Osteocyte (in vitro differentiated cells): ENCODE results near the gene GM2A. TPM values are rescaled to one million over a fixed set of nuclear protein-coding genes. Genes with fewer than 3 reads are reported as not detected.
"Not testable (repeated sequence)": the region's sequence is repeated elsewhere in the genome, so short reads cannot be mapped to it uniquely, and the experiment has no call there.

Experiments used
- DNase-seq: peaks from one replicate; pipeline ENCODE4 v3.0.0; 2021; ENCODE audit warnings: mixed read lengths; ENCODE audit not compliant: unreplicated experiment; ENCODE audit errors: extremely low spot score
- H3K27ac Mint-ChIP-seq: one replicate; pipeline ENCODE4 v1.8.0; 2021; ENCODE audit warnings: mild to moderate bottlenecking, mixed read lengths; ENCODE audit not compliant: unreplicated experiment
- H3K27me3 Mint-ChIP-seq: one replicate; pipeline ENCODE4 v1.8.0; 2021; ENCODE audit warnings: mixed read lengths; ENCODE audit not compliant: unreplicated experiment
- H3K36me3 Mint-ChIP-seq: one replicate; pipeline ENCODE4 v1.8.0; 2021; ENCODE audit warnings: mixed read lengths; ENCODE audit not compliant: unreplicated experiment
- H3K4me1 Mint-ChIP-seq: one replicate; pipeline ENCODE4 v1.8.0; 2021; ENCODE audit warnings: mixed read lengths; ENCODE audit not compliant: unreplicated experiment
- H3K4me3 Mint-ChIP-seq: one replicate; pipeline ENCODE4 v1.8.0; 2021; ENCODE audit warnings: mild to moderate bottlenecking, moderate library complexity, mixed read lengths; ENCODE audit not compliant: unreplicated experiment
- H3K9me3 Mint-ChIP-seq: one replicate; pipeline ENCODE4 v1.8.0; 2021; ENCODE audit warnings: mixed read lengths; ENCODE audit not compliant: unreplicated experiment
- CTCF ChIP-seq: fragments of 200-600 bp; sonication (generic); IDR thresholded peaks from 2 replicates; pipeline ENCODE4 v1.5.0; 2021; ENCODE audit warnings: antibody characterized with exemption, mild to moderate bottlenecking, moderate library complexity
- total RNA-seq: library from RNA; stranded (reverse); gene quantifications from 2 replicates; pipeline ENCODE4 v1.2.1, GENCODE V29; 2021

Gene GM2A
- total RNA-seq, 1 donor from 2014 or later = 28.2 TPM

DNA sequence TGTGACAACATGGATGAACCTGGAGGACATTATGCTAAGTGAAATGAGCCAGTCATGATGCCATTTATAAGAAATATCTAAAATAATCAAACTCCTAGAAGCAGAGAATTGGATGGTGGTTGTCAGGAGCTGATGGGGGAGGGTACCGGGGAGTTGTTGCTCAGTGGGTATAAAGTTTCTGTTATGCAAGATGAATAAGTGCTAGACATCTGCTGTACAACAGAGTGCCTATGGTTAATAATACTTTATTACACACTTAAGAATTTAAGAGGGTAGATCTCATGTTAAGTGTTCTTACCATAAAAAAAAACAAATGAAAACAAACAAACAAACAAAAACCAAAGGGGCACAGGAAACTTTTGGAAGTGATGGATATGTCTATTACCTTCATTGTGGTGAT is 16.1 kb upstream of the GM2A start:
- Mint-ChIP-seq H3K27ac (no peak overlapping the region), H3K27me3 (peaks cover 28% of the 10 kb centered on the region), H3K4me1 (peaks cover 6% of the 10 kb centered on the region), H3K36me3 (no peaks in the 10 kb centered on the region), H3K9me3 (no peaks in the 10 kb centered on the region), H3K4me3 (no peak overlapping the region)
- DNase-seq = no peak
- TF ChIP-seq CTCF = no peak

- H3K36me3 Mint-ChIP-seq = no peaks in the 10 kb centered on the region
- H3K27me3 Mint-ChIP-seq = peaks cover 24% of the 10 kb centered on the region
- H3K9me3 Mint-ChIP-seq = no peaks in the 10 kb centered on the region
- no peak for DNase-seq
- H3K4me3 Mint-ChIP-seq = no peak overlapping the region
- peaks cover 6% of the 10 kb centered on the region for H3K4me1 Mint-ChIP-seq
- no peak for TF ChIP-seq CTCF
- no peak overlapping the region for H3K27ac Mint-ChIP-seq
Observed at GRCh38 chr5:151237685-151238084, 15.3 kb upstream of the GM2A start.

DNA sequence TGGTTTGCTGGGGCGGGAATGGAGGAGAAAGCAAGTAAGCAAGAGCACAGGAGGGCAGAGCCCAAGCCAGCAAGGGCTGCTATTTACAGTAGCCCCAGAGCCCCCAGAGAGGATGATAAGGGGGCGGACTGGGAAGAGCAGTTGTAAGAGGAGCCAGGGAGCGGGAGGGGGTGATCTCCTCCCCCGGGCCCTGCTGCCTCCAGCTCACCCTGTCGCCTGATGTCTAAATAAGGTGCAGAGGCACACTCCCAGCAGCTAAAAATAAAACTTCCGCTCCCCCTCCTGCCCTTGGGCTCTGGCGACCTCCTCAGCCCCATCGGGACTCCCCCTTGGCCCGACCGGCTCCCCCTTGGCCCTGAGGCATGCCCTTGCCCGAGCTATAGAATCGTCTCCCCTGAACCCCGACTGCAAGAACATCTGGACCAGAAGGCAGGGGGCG is 14.7 kb upstream of the GM2A start:
- DNase-seq = no peak
- TF ChIP-seq CTCF = no peak
- no peak overlapping the region for H3K27ac Mint-ChIP-seq
- peaks cover 6% of the 10 kb centered on the region for H3K4me1 Mint-ChIP-seq
- H3K9me3 Mint-ChIP-seq = no peaks in the 10 kb centered on the region
- H3K4me3 Mint-ChIP-seq = no peak overlapping the region
- H3K27me3 Mint-ChIP-seq = peaks cover 17% of the 10 kb centered on the region
- no peaks in the 10 kb centered on the region for H3K36me3 Mint-ChIP-seq

GRCh38 chr5:151239237-151239861 is 13.6 kb upstream of the GM2A start:
- H3K27ac Mint-ChIP-seq = no peak overlapping the region
- H3K9me3 Mint-ChIP-seq = no peaks in the 10 kb centered on the region
- TF ChIP-seq CTCF = peak; percentile 68
- peaks cover 6% of the 10 kb centered on the region for H3K4me1 Mint-ChIP-seq
- no peaks in the 10 kb centered on the region for H3K36me3 Mint-ChIP-seq
- peaks cover 14% of the 10 kb centered on the region for H3K27me3 Mint-ChIP-seq
- no peak for DNase-seq
- no peak overlapping the region for H3K4me3 Mint-ChIP-seq

- DNase-seq, H3K4me3 Mint-ChIP-seq, H3K27me3 Mint-ChIP-seq, H3K36me3 Mint-ChIP-seq, H3K27ac Mint-ChIP-seq, H3K9me3 Mint-ChIP-seq, H3K4me1 Mint-ChIP-seq: not testable (repeated sequence)
Observed at GRCh38 chr5:151240268-151240835, 12.6 kb upstream of the GM2A start.
